Measurements from ENCODE around the gene MDK. TPM values are rescaled to one million over a fixed set of nuclear protein-coding genes. Genes with fewer than 3 reads are reported as not detected.
A peak's percentile ranks its signal among the peaks of the same experiment; 100 is the strongest.

The MDK gene
- total RNA-seq, 1 experiment from 2014 or later: 399 TPM

- CTCF ChIA-PET: no interaction called here
- no peak overlapping the region for H2AFZ ChIP-seq
- peaks cover 59% of the 10 kb centered on the region for H3F3A ChIP-seq (ENCODE audit: insufficient read depth, low read depth)
- no peak overlapping the region for H3K27ac ChIP-seq
- H3K4me2 ChIP-seq: no peak overlapping the region
- H4K20me1 ChIP-seq (ENCODE audit: insufficient read depth): no peaks in the 10 kb centered on the region
- H3K36me3 ChIP-seq (ENCODE audit: low read depth): no peaks in the 10 kb centered on the region
- H3K9me2 ChIP-seq (ENCODE audit: insufficient read depth): no peaks in the 10 kb centered on the region
- no peak for DNase-seq
- H3K4me1 ChIP-seq (replicated peaks; ENCODE audit: insufficient read depth): peaks cover 59% of the 10 kb centered on the region
- no peak overlapping the region for H3K4me3 ChIP-seq
- no peak for TF ChIP-seq EZH2 (IDR thresholded peaks at IDR 0.05; ENCODE audit: low read depth)
- TF ChIP-seq CTCF (conservative IDR thresholded peaks at IDR 0.05): no peak
- no peaks in the 10 kb centered on the region for H3K79me2 ChIP-seq (ENCODE audit: low read depth)
- POLR2A ChIA-PET (ENCODE audit: unreplicated experiment): no interaction called here
- intact Hi-C loops (cut with micrococcal nuclease; ENCODE audit: unreplicated experiment): no loop called here
- no peaks in the 10 kb centered on the region for H3K27me3 ChIP-seq (ENCODE audit: insufficient read depth, low read depth)
- H3K9me3 ChIP-seq (ENCODE audit: insufficient read depth, low read depth): no peaks in the 10 kb centered on the region
- no TSS peak for BruUV-seq (replicated peaks)
These were observed 46.2 kb upstream of the MDK start for GRCh38 chr11:46335271-46335670.

GRCh38 chr11:46335890-46336562 is 45.4 kb upstream of the MDK start:
- Histone ChIP-seq H4K20me1 (ENCODE audit: insufficient read depth) (no peaks in the 10 kb centered on the region), H3K9me2 (ENCODE audit: insufficient read depth) (no peaks in the 10 kb centered on the region), H3K36me3 (ENCODE audit: low read depth) (no peaks in the 10 kb centered on the region), H3K4me2 (peak overlapping the region; percentile 86), H3F3A (ENCODE audit: insufficient read depth, low read depth) (peaks cover 55% of the 10 kb centered on the region), H3K27ac (peak overlapping the region; percentile 79), H3K9me3 (ENCODE audit: insufficient read depth, low read depth) (no peaks in the 10 kb centered on the region), H3K4me1 (replicated peaks; ENCODE audit: insufficient read depth) (peaks cover 64% of the 10 kb centered on the region), H2AFZ (no peak overlapping the region), H3K4me3 (no peak overlapping the region), H3K79me2 (ENCODE audit: low read depth) (no peaks in the 10 kb centered on the region), H3K27me3 (ENCODE audit: insufficient read depth, low read depth) (no peaks in the 10 kb centered on the region)
- ChIA-PET POLR2A (ENCODE audit: unreplicated experiment) (interaction anchor here (0.6 kb wide), 1 partner anchor 97 kb away, joined by 3 read pairs; no protein-coding TSS in a partner anchor), CTCF (no interaction called here)
- intact Hi-C loops (cut with micrococcal nuclease; ENCODE audit: unreplicated experiment): no loop called here
- TF ChIP-seq CTCF (conservative IDR thresholded peaks at IDR 0.05) (no peak), EZH2 (IDR thresholded peaks at IDR 0.05; ENCODE audit: low read depth) (no peak)
- BruUV-seq (replicated peaks): no TSS peak
- peak in 1 of 2 experiments; percentile 55 for DNase-seq

- no peaks in the 10 kb centered on the region for H3K79me2 ChIP-seq (ENCODE audit: low read depth)
- CTCF ChIA-PET: no interaction called here
- no peaks in the 10 kb centered on the region for H3K9me2 ChIP-seq (ENCODE audit: insufficient read depth)
- BruUV-seq (replicated peaks): no TSS peak
- peaks cover 64% of the 10 kb centered on the region for H3K4me1 ChIP-seq (replicated peaks; ENCODE audit: insufficient read depth)
- no peaks in the 10 kb centered on the region for H3K9me3 ChIP-seq (ENCODE audit: insufficient read depth, low read depth)
- no peaks in the 10 kb centered on the region for H4K20me1 ChIP-seq (ENCODE audit: insufficient read depth)
- H3K36me3 ChIP-seq (ENCODE audit: low read depth): no peaks in the 10 kb centered on the region
- peak overlapping the region; percentile 86 for H3K4me2 ChIP-seq
- POLR2A ChIA-PET (ENCODE audit: unreplicated experiment): interaction anchor here (0.6 kb wide), 1 partner anchor 98 kb away, joined by 3 read pairs; no protein-coding TSS in a partner anchor
- no peak overlapping the region for H3K4me3 ChIP-seq
- H3F3A ChIP-seq (ENCODE audit: insufficient read depth, low read depth): peaks cover 55% of the 10 kb centered on the region
- no peak overlapping the region for H2AFZ ChIP-seq
- intact Hi-C loops (cut with micrococcal nuclease; ENCODE audit: unreplicated experiment): no loop called here
- peak overlapping the region; percentile 79 for H3K27ac ChIP-seq
- DNase-seq: peak; percentile 43 to 90
- no peaks in the 10 kb centered on the region for H3K27me3 ChIP-seq (ENCODE audit: insufficient read depth, low read depth)
- no peak for TF ChIP-seq EZH2 (IDR thresholded peaks at IDR 0.05; ENCODE audit: low read depth)
- TF ChIP-seq CTCF (conservative IDR thresholded peaks at IDR 0.05): no peak
These were observed 44.8 kb upstream of the MDK start for GRCh38 chr11:46336563-46337180.
